H1 (cell line): ENCODE results near the gene KRT80. TPM values are rescaled to one million over a fixed set of nuclear protein-coding genes. Genes with fewer than 3 reads are reported as not detected.

Experiments
- CTCF ChIA-PET: fragments of 300-600 bp; sonication (Branson Sonifier 250); formaldehyde crosslinking; loops from one replicate; lab custom pipeline; 2021; ENCODE audit not compliant: partially characterized antibody; lab: Charles Lee
- POLR2A ChIA-PET: fragments of 300-600 bp; sonication (Branson Sonifier 250); formaldehyde crosslinking; loops from one replicate; lab custom pipeline; 2021; ENCODE audit warnings: inconsistent platforms; ENCODE audit not compliant: partially characterized antibody; lab: Charles Lee
- DNase-seq, 2 experiments: peaks; one replicate each; pipeline versions ENCODE4 v3.0.0 to v3.0.0-alpha.2; 2010 to 2022; ENCODE audit warnings: low spot score in 2 of 2, low read depth in 1 of 2, mixed read lengths in 1 of 2
- FAIRE-seq: peaks from 2 replicates; lab custom pipeline; 2011; peaks lifted over from hg19 to GRCh38; lab: Jason Lieb, UNC
- H2AFZ ChIP-seq: 2 replicates; pipeline ENCODE4 v1.8.1; 2012; ENCODE audit warnings: low read length, inconsistent platforms
- H2AK5ac ChIP-seq: 2 replicates; pipeline ENCODE4 v1.6.1; 2013; ENCODE audit warnings: low read depth, low read length
- H2BK120ac ChIP-seq: replicated peaks from 2 replicates; pipeline ENCODE3; 2013; ENCODE audit warnings: low read depth, low read length, inconsistent platforms
- H2BK12ac ChIP-seq: 2 replicates; pipeline ENCODE4 v1.6.1; 2013; ENCODE audit warnings: low read depth, low read length
- H2BK15ac ChIP-seq: 2 replicates; pipeline ENCODE4 v1.6.1; 2013; ENCODE audit warnings: low read length
- H2BK20ac ChIP-seq: 2 replicates; pipeline ENCODE4 v1.6.1; 2013; ENCODE audit warnings: low read length
- H2BK5ac ChIP-seq: 2 replicates; pipeline ENCODE4 v1.6.1; 2013; ENCODE audit warnings: low read depth, low read length
- H3K14ac ChIP-seq: 2 replicates; pipeline ENCODE4 v1.6.1; 2013; ENCODE audit warnings: inconsistent platforms; ENCODE audit not compliant: insufficient read length
- H3K18ac ChIP-seq: 2 replicates; pipeline ENCODE4 v1.6.1; 2013; ENCODE audit warnings: low read length; ENCODE audit errors: extremely low read depth
- H3K23ac ChIP-seq: 2 replicates; pipeline ENCODE4 v1.6.1; 2013; ENCODE audit warnings: inconsistent platforms; ENCODE audit not compliant: insufficient read length
- H3K23me2 ChIP-seq: 2 replicates; pipeline ENCODE4 v1.6.1; 2013; ENCODE audit warnings: low read depth, low read length
- H3K27ac ChIP-seq: 2 replicates; pipeline ENCODE4 v1.6.1; 2011; ENCODE audit warnings: low read depth, low read length, inconsistent platforms
- H3K27me3 ChIP-seq, 4 experiments: replicated peaks in 1 of 4; 1 replicate in 1 of 4; 2 replicates in 3 of 4; pipeline versions ENCODE4 v1.6.1 to v1.8.1; 2011 to 2013; ENCODE audit warnings: low read length in 3 of 4, mild to moderate bottlenecking in 3 of 4, inconsistent platforms in 2 of 4, mixed read lengths in 2 of 4, moderate library complexity in 1 of 4; ENCODE audit not compliant: control insufficient read depth in 3 of 4, insufficient read depth in 3 of 4; ENCODE audit errors: extremely low read depth in 1 of 4
- H3K36me3 ChIP-seq, 4 experiments: 2 replicates each; pipeline versions ENCODE4 v1.6.1 to v1.8.1; 2011 to 2013; ENCODE audit warnings: mild to moderate bottlenecking in 4 of 4, low read length in 3 of 4, moderate library complexity in 2 of 4, control low read depth in 1 of 4, inconsistent platforms in 1 of 4; ENCODE audit not compliant: insufficient read depth in 4 of 4, control insufficient read depth in 2 of 4
- H3K4ac ChIP-seq: replicated peaks from 2 replicates; pipeline ENCODE3; 2013; ENCODE audit warnings: low read length, low read depth, mixed read lengths, inconsistent platforms; ENCODE audit not compliant: insufficient read length
- H3K4me1 ChIP-seq, 4 experiments: replicated peaks in 1 of 4; 1 replicate in 1 of 4; 2 replicates in 3 of 4; pipeline versions ENCODE4 v1.6.1 to v1.8.1; 2011 to 2013; ENCODE audit warnings: low read length in 3 of 4, inconsistent platforms in 2 of 4, mixed read lengths in 1 of 4; ENCODE audit not compliant: insufficient read depth in 4 of 4, control insufficient read depth in 3 of 4
- H3K4me2 ChIP-seq, 2 experiments: 2 replicates each; pipeline versions ENCODE4 v1.6.1 to v1.8.1; 2011 to 2013; ENCODE audit warnings: low read depth in 2 of 2, low read length in 2 of 2, control low read depth in 1 of 2, inconsistent platforms in 1 of 2, mild to moderate bottlenecking in 1 of 2; ENCODE audit not compliant: insufficient read depth in 1 of 2
- H3K4me3 ChIP-seq, 4 experiments: fragments of 200-600, 300-600 bp in 1 of 4; sonication (generic), shearing (Covaris generic), sonication (Bioruptor Twin) in 1 of 4; 2 replicates each; pipeline versions ENCODE4 v1.5.1 to v1.8.1; 2011 to 2016; ENCODE audit warnings: low read length in 4 of 4, low read depth in 3 of 4, control low read depth in 2 of 4, inconsistent platforms in 2 of 4, mild to moderate bottlenecking in 2 of 4, mixed read lengths in 1 of 4, moderate library complexity in 1 of 4; ENCODE audit not compliant: insufficient read depth in 2 of 4; ENCODE audit errors: extremely low read depth in 1 of 4
- H3K56ac ChIP-seq: replicated peaks from 2 replicates; pipeline ENCODE3; 2013; ENCODE audit warnings: low read depth, mild to moderate bottlenecking, mixed read lengths, low read length, inconsistent platforms; ENCODE audit not compliant: insufficient read length
- H3K79me1 ChIP-seq: 2 replicates; pipeline ENCODE4 v1.6.1; 2013; ENCODE audit warnings: low read depth, low read length, control low read depth
- H3K79me2 ChIP-seq, 2 experiments: 2 replicates each; pipeline versions ENCODE4 v1.6.1 to v1.8.1; 2012 to 2013; ENCODE audit warnings: low read length in 2 of 2, mild to moderate bottlenecking in 2 of 2, inconsistent platforms in 1 of 2; ENCODE audit not compliant: insufficient read depth in 2 of 2, control insufficient read depth in 1 of 2
- H3K9ac ChIP-seq, 4 experiments: replicated peaks in 1 of 4; 1 replicate in 1 of 4; 2 replicates in 3 of 4; pipeline versions ENCODE4 v1.6.1 to v1.8.1; 2011 to 2013; ENCODE audit warnings: low read depth in 3 of 4, low read length in 3 of 4, control low read depth in 2 of 4, mild to moderate bottlenecking in 2 of 4, moderate library complexity in 2 of 4, inconsistent platforms in 1 of 4; ENCODE audit errors: extremely low read depth in 1 of 4
- H3K9me3 ChIP-seq, 2 experiments: 2 replicates each; pipeline versions ENCODE4 v1.6.1 to v1.8.1; 2012 to 2013; ENCODE audit warnings: mild to moderate bottlenecking in 2 of 2, moderate library complexity in 2 of 2, control low read depth in 1 of 2, inconsistent platforms in 1 of 2, low read depth in 1 of 2, low read length in 1 of 2, mixed read lengths in 1 of 2; ENCODE audit not compliant: insufficient read depth in 2 of 2
- H4K20me1 ChIP-seq, 2 experiments: replicated peaks in 1 of 2; 2 replicates each; pipeline versions ENCODE3 to v1.8.1; 2011 to 2013; ENCODE audit warnings: inconsistent platforms in 2 of 2, low read length in 2 of 2, mild to moderate bottlenecking in 1 of 2; ENCODE audit not compliant: insufficient read depth in 2 of 2, control insufficient read depth in 1 of 2
- H4K5ac ChIP-seq: 2 replicates; pipeline ENCODE4 v1.6.1; 2013; ENCODE audit warnings: low read length, low read depth, mixed read lengths, inconsistent platforms; ENCODE audit not compliant: insufficient read length
- H4K8ac ChIP-seq: 2 replicates; pipeline ENCODE4 v1.8.0; 2013; ENCODE audit warnings: mild to moderate bottlenecking, moderate library complexity, low read length, inconsistent platforms; ENCODE audit not compliant: insufficient read depth; ENCODE audit errors: extremely low read depth
- H4K91ac ChIP-seq: replicated peaks from 2 replicates; pipeline ENCODE3; 2013; ENCODE audit warnings: low read length, mixed read lengths, inconsistent platforms; ENCODE audit not compliant: insufficient read length
- ASH2L ChIP-seq: fragments of 200-600, 300-600 bp; sonication (generic); IDR thresholded peaks from one replicate; pipeline ENCODE4 v1.7.1; 2017; ENCODE audit warnings: low read length
- BCL11A ChIP-seq, 2 experiments: IDR thresholded peaks; one replicate each; pipeline ENCODE4 v1.6.1; 2011; ENCODE audit warnings: low read depth in 2 of 2, low read length in 2 of 2, mild to moderate bottlenecking in 2 of 2
- CBX8 ChIP-seq: fragments of 300-800, 300-1000 bp; sonication (generic); IDR thresholded peaks from 2 replicates; pipeline ENCODE4 v1.7.1; 2016; ENCODE audit warnings: low read depth, low read length, borderline replicate concordance
- CHD2 ChIP-seq: IDR thresholded peaks from 2 replicates; pipeline ENCODE4 v1.6.1; 2012; ENCODE audit warnings: low read length, improper control_type of control experiment
- CREB1 ChIP-seq: IDR thresholded peaks from 2 replicates; pipeline ENCODE4 v1.6.1; 2012; ENCODE audit warnings: inconsistent platforms
- JUN ChIP-seq: IDR thresholded peaks from 2 replicates; pipeline ENCODE4 v1.6.1; 2011; ENCODE audit warnings: low read depth, mild to moderate bottlenecking, improper control_type of control experiment, low read length
- KDM5A ChIP-seq: fragments of 200-600 bp; IDR thresholded peaks from 2 replicates; pipeline ENCODE4 v1.7.1; 2012; ENCODE audit warnings: mild to moderate bottlenecking, low read length, inconsistent platforms, mixed read lengths
- NRF1 ChIP-seq: IDR thresholded peaks from 2 replicates; pipeline ENCODE4 v1.6.1; 2011; ENCODE audit warnings: mild to moderate bottlenecking, low read depth, low read length, improper control_type of control experiment
- POLR2AphosphoS5 ChIP-seq: IDR thresholded peaks from 2 replicates; pipeline ENCODE4 v1.6.1; 2011; ENCODE audit warnings: low read depth, low read length
- RFX5 ChIP-seq: IDR thresholded peaks from 2 replicates; pipeline ENCODE4 v1.6.1; 2011; ENCODE audit warnings: low read depth, low read length, improper control_type of control experiment, borderline replicate concordance
- RNF2 ChIP-seq: fragments of 200-900, 300-1000 bp; sonication (generic); IDR thresholded peaks from 2 replicates; pipeline ENCODE4 v1.7.1; 2016; ENCODE audit warnings: borderline replicate concordance, low read depth, mild to moderate bottlenecking, antibody characterized with exemption, low read length; ENCODE audit not compliant: poor library complexity, severe bottlenecking; ENCODE audit errors: missing control alignments
- SAP30 ChIP-seq: fragments of 300-600 bp; sonication (generic); IDR thresholded peaks from 2 replicates; pipeline ENCODE4 v1.7.1; 2012; ENCODE audit warnings: low read length, moderate library complexity, mild to moderate bottlenecking, inconsistent platforms; ENCODE audit not compliant: insufficient read depth, insufficient replicate concordance
- SP2 ChIP-seq: IDR thresholded peaks from 2 replicates; pipeline ENCODE4 v1.6.1; 2012; ENCODE audit warnings: mild to moderate bottlenecking, low read length, inconsistent platforms
- TAF7 ChIP-seq: optimal IDR thresholded peaks from 2 replicates; pipeline ENCODE3; 2011; ENCODE audit warnings: low read depth, mild to moderate bottlenecking, inconsistent platforms, low read length, moderate library complexity, borderline replicate concordance
- WGBS, 2 experiments: shearing (Covaris generic) in 1 of 2; methylation state at CpG; one replicate each; pipeline versions ENCODE4 v1.1.6 to v1.1.7; 2013 to 2015; ENCODE audit warnings: low lambda C conversion rate in 2 of 2, mixed read lengths in 2 of 2, inconsistent platforms in 1 of 2, low coverage in 1 of 2, missing lambda C conversion rate in 1 of 2; ENCODE audit not compliant: insufficient replicate concordance in 2 of 2, insufficient coverage in 1 of 2, insufficient read length in 1 of 2; ENCODE audit errors: extremely low coverage in 1 of 2, missing lambda C conversion rate in 1 of 2; 5-methylcytosine and 5-hydroxymethylcytosine counted together
- polyA plus RNA-seq, 7 experiments: library from polyadenylated mRNA; depleted of rRNA in 3 of 7; stranded (reverse) in 5 of 7; unstranded in 2 of 7; fragments of >200 nt in 5 of 7; fragments of 200-250 nt in 2 of 7; gene quantifications; 1 replicate in 5 of 7; 2 replicates in 1 of 7; 4 replicates in 1 of 7; pipeline versions ENCODE4 v1.2.1 to v1.2.3, GENCODE V29; 2011 to 2013; ENCODE audit warnings: missing spikeins in 2 of 7, mixed read lengths in 2 of 7
- total RNA-seq: library from RNA; stranded (reverse); fragmentation: NEBNext Ultra II Directional; extraction: Animal tissue kit (Norgen Biotek cat#: 25700); gene quantifications from 2 replicates; pipeline ENCODE4 v1.2.1, GENCODE V29; 2021

Gene KRT80
- total and polyA plus RNA-seq, 2 of the 8 experiments (the other 6 are each of a cell fraction or from before 2014, with no cell fraction given): 0.05 TPM; not detected in 1

DNA sequence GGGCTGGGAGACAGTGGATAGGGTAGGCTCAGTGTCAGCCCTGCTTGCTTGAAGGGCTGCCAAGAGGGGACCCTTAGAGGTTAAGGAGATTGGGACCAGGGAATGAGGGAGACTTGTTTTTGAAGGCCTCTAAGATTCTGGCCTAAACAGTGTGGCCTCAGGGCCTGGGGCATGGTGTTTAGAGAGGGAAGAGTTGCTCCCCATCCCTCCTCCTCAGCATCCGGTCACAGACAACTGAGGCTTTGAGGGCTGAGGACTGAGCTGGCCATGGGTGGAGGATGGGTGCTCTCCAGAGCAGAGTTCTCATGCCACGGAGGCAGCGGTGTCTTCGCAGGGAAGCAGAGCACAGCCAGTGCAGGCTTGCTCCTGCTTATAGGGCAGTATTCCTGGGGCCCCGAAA is 49.4 kb downstream of the KRT80 start:
- Histone ChIP-seq H4K8ac (0 out of 2 replicates have a peak overlapping the region, but pooled peaks have one; percentile 15), H3K18ac (no peak overlapping the region), H3K4me1 (peaks cover 0 to 22% (median 11%) of the 10 kb centered on the region in 4 experiments; a peak in 5 of 7 replicates), H2AFZ (no peak overlapping the region), H3K36me3 (no peaks in the 10 kb centered on the region), H3K27me3 (no peaks in the 10 kb centered on the region), H3K14ac (no peak overlapping the region), H3K4me3 (no peak overlapping the region), H3K23ac (no peak overlapping the region), H3K4me2 (no peak overlapping the region), H3K27ac (no peak overlapping the region), H3K9me3 (no peaks in the 10 kb centered on the region), H2BK5ac (no peak overlapping the region; the same call in 1 of the 2 replicates), H3K9ac (no peak overlapping the region), H2BK20ac (0 out of 2 replicates have a peak overlapping the region, but pooled peaks have one; percentile 34), H3K79me1 (no peaks in the 10 kb centered on the region), H4K20me1 (no peaks in the 10 kb centered on the region), H4K91ac (no peak overlapping the region), H2AK5ac (no peak overlapping the region), H2BK120ac (no peak overlapping the region), H3K23me2 (no peaks in the 10 kb centered on the region; the same call in 1 of the 2 replicates), H3K79me2 (no peaks in the 10 kb centered on the region), H3K4ac (no peak overlapping the region), H2BK15ac (peak overlapping the region; percentile 3; the same call in 1 of the 2 replicates), H2BK12ac (no peak overlapping the region), H3K56ac (no peak overlapping the region), H4K5ac (no peak overlapping the region)
- WGBS, 2 experiments: 86% methylated on average over 5 of the region's 5 CpGs; no CpG with 5 or more reads in 1 of the 2 experiments
- DNase-seq: no peak
- TF ChIP-seq CBX8 (no peak), BCL11A (IDR thresholded peaks at IDR 0.05; ENCODE audit: low read depth in 2 of 2, low read length in 2 of 2) (no peak), SP2 (no peak), CHD2 (no peak), CREB1 (no peak), RNF2 (no peak), POLR2AphosphoS5 (no peak), ASH2L (no peak), SAP30 (no peak), KDM5A (no peak), NRF1 (no peak), TAF7 (no peak), JUN (no peak), RFX5 (no peak)
- POLR2A ChIA-PET: interaction anchor here (1.2 kb wide), 1 partner anchor 10 kb away, joined by 3 read pairs; no protein-coding TSS in a partner anchor
- FAIRE-seq: no peak
- CTCF ChIA-PET: interaction anchor here (0.6 to 4.1 kb wide), 28 partner anchors 10 to 742 kb away, joined by 3 to 26 read pairs (median 4); partner anchors contain the start of gene KRT84
